Raji (cell line): ENCODE data around the gene GET4.

Experiments
- POLR2A ChIP-seq: IDR thresholded peaks from 2 replicates; pipeline ENCODE4 v1.6.1; 2011; ENCODE audit warnings: low read depth, low read length, control low read depth; ENCODE audit not compliant: insufficient read depth

GET4 gene

DNA sequence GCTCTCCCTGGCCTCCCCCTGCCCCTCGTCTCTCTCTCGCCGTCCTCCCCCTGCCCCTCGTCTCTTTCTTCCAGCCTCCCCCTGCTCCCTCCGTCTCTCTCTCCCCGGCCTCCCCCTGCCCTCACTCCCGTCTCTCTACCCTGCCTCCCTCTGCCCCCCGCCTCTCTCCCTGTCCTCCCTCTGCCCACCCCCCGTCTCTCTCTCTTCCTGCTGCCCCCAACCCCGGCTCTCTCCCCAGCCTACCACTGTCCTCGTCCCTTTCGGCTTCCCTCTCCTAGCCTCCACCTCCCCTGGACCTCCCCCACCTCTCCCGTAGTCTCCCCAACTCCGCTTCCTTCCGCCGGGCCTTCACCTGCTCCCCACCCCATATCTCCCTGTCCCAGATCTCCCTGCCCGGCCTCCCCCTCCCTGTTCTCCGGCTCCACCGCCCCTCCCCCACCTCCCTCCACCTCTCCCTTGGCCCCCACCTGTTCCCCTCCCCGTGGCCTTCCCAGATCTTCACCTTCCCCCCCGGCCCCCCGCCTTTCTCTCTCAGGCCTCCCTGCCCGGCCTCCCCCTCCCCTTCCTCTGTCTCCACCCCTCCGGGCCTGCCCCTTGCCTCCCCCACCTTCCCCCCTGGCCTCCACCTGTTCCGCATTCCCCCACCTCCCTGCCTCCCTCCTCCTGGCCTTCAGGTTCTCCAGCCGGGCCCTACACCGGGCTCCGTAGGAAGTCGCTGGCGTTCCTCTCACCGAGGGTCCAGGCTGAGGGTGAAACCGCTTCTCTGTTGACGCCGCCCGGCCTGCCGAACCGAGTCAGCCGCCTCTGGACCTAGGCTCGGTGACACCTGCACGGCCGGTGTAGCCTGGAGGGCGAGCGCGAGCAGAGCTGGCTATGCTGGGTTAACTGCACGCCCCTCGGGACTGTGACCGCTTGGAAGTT is 1.2 kb downstream of the GET4 start:
- no peak for TF ChIP-seq POLR2A

GRCh38 chr7:879093-879492 is 2.7 kb downstream of the GET4 start:
- TF ChIP-seq POLR2A: no peak

DNA sequence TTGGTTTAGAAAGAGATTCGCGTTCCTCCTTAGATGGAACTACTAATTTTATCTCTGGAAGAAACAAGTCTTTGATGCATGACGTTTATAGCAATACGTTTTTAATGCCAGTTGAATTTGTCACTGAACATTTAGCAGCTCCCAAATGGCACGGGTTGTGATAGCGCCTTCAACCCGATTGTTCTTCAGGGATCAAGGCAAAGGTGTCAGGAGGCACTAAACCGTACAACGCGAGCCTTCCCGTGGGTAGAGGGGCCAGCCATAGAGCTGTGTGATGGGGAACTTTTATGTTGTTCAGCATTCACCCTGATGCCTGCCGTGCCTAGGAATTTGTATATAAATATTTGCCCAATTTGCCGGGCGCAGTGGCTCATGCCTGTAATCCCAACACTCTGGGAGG is 3.4 kb downstream of the GET4 start:
- no peak for TF ChIP-seq POLR2A

GRCh38 chr7:880450-880849 is 4.1 kb downstream of the GET4 start:
- no peak for TF ChIP-seq POLR2A

DNA sequence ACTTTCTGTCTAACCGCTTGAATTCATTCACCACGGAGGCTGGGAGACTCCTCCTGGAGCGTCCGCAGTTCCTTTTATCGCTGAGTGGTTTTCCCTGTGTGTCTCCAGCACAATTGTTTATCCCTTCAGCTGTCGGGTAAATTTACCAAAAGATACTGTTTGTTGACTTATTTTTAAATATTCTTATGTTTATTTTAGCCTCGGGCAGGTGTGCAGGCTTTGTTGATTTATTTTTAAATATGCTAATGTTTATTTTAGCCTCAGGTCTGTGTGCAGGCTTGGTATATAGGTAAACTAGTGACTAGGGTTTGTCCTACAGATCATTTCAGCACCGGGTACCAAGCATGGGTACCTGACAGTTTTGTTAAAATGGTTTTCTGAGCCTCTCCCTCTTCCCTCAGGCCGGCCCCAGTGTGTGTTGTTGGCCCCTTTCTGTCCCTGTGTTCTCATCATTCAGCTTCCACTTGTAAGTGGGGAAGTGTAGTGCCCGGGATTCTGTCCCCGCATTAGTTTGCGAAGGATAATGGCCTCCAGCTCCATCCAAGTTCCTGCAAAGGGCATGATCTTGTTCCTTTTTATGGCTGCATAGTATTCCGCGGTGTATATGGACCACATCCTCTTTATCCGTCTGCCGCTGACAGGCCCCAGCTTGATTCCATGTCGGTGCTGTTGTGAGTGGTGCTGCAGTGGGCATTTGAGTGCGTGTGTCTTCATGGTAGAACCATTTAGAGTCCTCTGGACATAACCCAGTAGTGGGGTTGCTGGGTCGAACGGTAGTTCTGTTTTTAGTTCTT is 5.3 kb downstream of the GET4 start:
- TF ChIP-seq POLR2A: no peak

DNA sequence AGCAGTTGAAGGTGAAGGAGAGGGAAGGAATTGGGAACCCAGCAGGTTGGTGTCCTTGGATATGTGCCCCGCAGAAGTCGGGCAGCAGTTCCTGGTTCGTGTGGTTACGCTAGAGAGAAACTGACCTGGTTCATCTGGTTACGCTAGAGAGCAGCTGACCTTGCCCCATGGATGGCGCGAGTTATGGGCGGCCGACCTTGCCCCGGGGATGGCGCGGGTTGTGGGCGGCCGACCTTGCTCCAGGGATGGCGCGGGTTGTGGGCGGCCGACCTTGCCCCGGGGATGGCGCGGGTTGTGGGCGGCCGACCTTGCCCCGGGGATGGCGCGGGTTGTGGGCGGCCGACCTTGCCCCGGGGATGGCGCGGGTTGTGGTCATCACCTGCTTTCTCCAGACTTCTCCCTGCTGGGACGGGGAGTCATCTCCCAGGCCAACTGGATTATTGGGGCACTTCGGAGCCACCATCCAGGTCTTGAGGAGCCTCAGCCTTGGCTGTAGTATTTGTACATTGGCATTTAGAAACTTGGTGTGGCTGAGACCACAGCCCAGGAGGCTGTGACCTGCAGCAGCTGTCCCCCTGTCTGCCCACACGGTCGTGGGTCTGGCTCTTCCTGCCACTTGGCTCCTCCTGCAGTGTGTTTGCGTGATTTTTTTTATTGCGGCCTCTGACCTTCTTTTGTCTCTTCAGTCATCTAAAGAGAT is 6.1 kb downstream of the GET4 start:
- no peak for TF ChIP-seq POLR2A

DNA sequence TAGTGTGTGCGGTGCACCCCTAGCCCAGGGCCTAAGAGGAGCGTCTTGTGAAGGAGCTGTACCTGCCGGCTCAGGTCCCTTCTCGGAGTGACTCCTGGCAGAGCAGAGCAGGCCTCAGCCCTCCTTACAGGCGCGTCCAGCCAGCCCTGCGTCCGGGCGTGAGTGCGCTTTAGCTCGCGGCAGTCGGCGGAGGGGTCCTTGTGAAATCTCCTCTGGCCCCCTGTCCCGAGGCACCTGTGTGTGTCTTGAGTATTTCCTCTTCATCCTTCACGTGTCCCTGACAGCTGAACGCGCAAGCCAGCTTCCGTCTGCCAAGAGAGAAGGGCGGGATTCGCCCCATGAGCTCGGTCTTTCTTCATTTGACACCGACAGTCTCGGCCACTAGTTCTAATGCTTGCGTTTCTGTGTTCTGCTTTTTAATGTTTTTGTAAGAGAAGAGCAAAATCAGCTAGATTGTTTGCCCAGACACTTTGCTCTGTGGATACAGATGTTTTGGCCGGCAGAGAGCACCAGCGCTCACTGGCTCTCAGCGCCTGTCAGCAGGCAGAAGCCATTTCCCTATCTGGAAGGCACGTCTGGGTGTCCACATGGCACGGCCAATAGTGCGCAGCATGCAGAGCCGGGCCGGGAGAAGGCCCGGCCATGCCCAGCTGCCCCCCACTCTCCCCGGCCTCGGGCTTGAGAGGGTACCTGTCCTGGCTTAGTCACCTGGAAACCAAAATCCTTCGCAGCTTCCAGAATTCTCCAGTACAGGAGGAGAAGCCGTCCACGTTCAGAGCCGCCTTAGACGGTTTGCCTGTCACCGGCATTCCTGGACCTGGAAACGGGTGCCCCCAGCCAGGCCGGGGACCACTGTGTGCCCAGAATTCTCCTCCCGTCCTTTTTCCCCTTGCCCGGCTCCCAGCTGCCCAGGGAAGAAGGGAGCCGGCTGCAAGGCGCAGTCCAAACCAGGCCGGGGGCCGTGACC is 7.0 kb downstream of the GET4 start:
- TF ChIP-seq POLR2A: no peak

GRCh38 chr7:884191-885003 is 8.0 kb downstream of the GET4 start:
- TF ChIP-seq POLR2A: no peak

DNA sequence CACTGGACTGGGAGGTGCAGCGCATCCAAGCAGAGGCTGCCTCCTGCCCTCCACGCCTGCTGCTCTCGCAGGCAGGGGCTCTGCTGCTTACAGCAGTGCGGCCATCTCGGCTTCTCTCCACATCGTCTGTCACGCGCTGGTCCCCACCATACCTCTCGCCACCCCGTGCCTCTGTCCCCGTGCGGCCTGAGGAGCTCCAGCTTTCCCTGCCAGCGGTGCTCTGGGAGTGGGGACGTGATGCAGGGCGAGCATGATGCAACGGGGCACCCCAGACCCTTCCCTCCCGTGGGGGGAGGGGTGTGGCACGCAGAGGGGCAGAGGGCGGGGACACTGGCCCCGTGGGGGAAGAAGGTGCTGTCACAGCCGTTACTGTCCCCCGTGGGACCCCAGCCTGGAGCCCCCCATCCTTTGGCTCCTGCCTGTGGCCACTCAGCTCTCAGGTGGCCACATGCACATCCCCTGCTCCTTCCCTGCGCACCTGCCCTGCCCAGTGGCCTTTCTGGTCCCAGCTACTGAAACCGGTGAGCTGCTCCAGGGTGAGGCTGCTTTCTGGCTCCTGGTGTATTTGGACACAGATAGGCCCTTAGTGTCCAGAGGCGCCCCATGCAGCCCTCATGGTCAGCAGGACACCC is 9.0 kb downstream of the GET4 start:
- TF ChIP-seq POLR2A: no peak

DNA sequence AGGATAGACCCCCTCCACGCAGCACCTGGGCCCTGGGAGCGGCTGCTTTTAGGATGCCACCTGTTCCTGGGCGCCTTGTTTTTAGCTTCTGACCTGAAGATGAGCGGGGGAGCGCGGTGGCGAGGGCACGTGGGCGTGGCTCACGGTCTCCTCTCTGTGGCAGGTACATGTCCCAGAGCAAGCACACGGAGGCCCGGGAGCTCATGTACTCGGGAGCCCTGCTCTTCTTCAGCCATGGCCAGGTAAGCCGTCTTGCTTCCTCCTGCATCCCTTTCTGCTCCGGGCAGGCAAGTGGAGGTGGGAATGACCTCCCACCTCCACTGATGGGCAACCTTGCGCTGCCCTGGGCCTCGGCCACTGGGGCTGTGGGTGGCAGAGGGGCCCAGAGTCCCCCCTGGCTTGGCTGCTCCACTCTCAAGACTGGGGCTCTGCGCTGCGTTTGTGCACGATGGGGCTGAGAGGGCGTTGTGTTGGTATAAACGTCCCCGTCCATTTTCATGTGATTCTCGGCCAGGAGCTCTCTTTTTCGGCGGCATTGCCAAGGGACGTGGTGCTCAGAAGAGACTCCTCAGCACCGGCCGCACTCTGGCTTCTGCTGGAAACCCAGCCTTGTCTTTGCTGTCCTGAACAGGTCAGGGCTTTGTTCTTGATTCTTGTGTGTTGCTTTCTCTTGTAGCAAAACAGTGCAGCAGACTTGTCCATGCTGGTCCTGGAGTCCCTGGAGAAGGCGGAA is 9.7 kb downstream of the GET4 start:
- no peak for TF ChIP-seq POLR2A

DNA sequence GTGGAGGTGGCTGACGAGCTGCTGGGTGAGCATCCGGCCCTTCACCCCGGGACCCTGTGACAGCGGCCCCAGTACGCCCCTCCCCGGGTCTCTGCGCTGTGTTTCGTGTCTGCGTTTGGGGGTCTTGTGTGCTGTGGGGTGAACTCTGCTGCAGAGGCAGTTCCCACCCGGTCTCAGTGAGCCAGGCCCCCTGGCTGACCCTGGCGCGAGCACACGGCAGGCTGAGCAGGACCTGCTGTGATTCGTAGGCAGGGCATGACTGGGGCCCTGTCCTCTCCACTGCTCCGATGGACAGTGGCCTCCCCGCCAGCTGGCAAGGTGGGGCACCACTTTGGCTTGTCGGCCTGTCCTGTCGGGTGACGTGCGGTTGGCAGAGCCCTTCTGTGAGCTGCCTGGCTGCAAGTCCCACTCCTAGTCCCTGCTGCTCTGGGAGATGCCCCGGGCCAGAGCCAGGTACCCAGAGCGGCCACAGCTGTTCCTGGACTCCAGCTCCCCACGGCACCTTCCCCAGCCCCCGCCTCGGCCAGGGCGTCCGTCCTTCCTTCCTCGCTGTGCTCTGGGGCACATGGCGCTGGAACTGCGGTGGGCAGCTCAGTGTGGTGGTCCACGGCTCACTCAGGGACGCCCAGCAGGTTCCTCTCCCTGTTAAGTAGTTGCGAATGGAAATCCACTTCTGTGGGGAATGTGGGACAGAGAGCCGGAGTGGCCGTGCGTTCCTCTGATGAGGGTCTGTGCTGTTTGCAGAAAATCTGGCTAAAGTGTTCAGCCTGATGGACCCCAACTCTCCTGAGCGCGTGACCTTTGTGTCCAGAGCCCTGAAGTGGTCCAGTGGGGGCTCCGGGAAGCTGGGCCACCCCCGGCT is 10.5 kb downstream of the GET4 start:
- TF ChIP-seq POLR2A: no peak

- TF ChIP-seq POLR2A: no peak
These were observed 11.1 kb downstream of the GET4 start for GRCh38 chr7:887488-887820.
